Vagina (tissue), 2 donors: ENCODE measurements around the gene SLC39A3. TPM values are rescaled to one million over a fixed set of nuclear protein-coding genes. Genes with fewer than 3 reads are reported as not detected.

Experiments used
- DNase-seq, 2 donors: peaks; one replicate each; pipeline ENCODE4 v3.0.0-alpha.2; 2017; ENCODE audit errors: extremely low spot score in 2 of 2
- H3K27ac ChIP-seq: fragments of 200-600 bp; sonication (generic); one replicate; pipeline ENCODE4 v1.5.1; 2019
- H3K27me3 ChIP-seq: fragments of 200-600 bp; sonication (generic); one replicate; pipeline ENCODE4 v1.5.1; 2019
- H3K36me3 ChIP-seq, 2 donors: fragments of 200-600 bp; sonication (generic); one replicate each; pipeline ENCODE4 v1.5.1; 2017 to 2019
- H3K4me1 ChIP-seq: fragments of 200-600 bp; sonication (generic); one replicate; pipeline ENCODE4 v1.5.1; 2019
- H3K4me3 ChIP-seq, 2 donors: fragments of 200-600 bp; sonication (generic); 1 replicate in 1 of 2; 2 replicates in 1 of 2; pipeline ENCODE4 v1.5.1; 2016 to 2019
- H3K9me3 ChIP-seq: fragments of 200-600 bp; sonication (generic); one replicate; pipeline ENCODE4 v1.5.1; 2019
- POLR2A ChIP-seq, 2 donors: fragments of 450-650 bp; IDR thresholded peaks; one replicate each; pipeline ENCODE4 v1.6.1; 2017; ENCODE audit warnings: antibody characterized with exemption in 2 of 2, mild to moderate bottlenecking in 2 of 2, moderate library complexity in 2 of 2
- POLR2AphosphoS5 ChIP-seq, 2 donors: sonication (generic); formaldehyde crosslinking; IDR thresholded peaks; one replicate each; pipeline ENCODE4 v1.9.0; 2017; ENCODE audit warnings: antibody characterized with exemption in 2 of 2, mild to moderate bottlenecking in 2 of 2, low read depth in 1 of 2; ENCODE audit not compliant: insufficient read depth in 1 of 2
- intact Hi-C: fragments of 100-400 bp; cut with DNase I; formaldehyde crosslinking; loops from one replicate; pipeline ENCODE4 v1.15.1; 2023
- total RNA-seq: library from RNA; depleted of rRNA; stranded (reverse); fragments of >200 nt; gene quantifications from one replicate; pipeline ENCODE4 v1.2.3, GENCODE V29; 2016
- TF ChIP-seq, protein P1 (sequence below), 3 experiments: fragments of 450-650 bp in 2 of 3; fragments of 200-600 bp in 1 of 3; sonication (generic) in 1 of 3; IDR thresholded peaks; one replicate each; pipeline ENCODE4 v1.5.1; 2017 to 2019; ENCODE audit warnings: antibody characterized with exemption in 3 of 3, mild to moderate bottlenecking in 2 of 3, moderate library complexity in 2 of 3

Gene SLC39A3
- total RNA-seq, 1 donor from 2014 or later = 27.7 TPM

GRCh38 chr19:2701361-2702169 is 38.3 kb downstream of the SLC39A3 start:
- Histone ChIP-seq H3K4me1 (peaks cover 13% of the 10 kb centered on the region), H3K27ac (no peak overlapping the region), H3K4me3 (peak overlapping the region; percentile 48 to 70), H3K9me3 (no peaks in the 10 kb centered on the region), H3K36me3 (no peaks in the 10 kb centered on the region), H3K27me3 (no peaks in the 10 kb centered on the region)
- no peak for DNase-seq
- TF ChIP-seq POLR2A (IDR thresholded peaks at IDR 0.05) (no peak), POLR2AphosphoS5 (IDR thresholded peaks at IDR 0.05; ENCODE audit: insufficient read depth in 1 of 2, low read depth in 1 of 2) (no peak)
- TF ChIP-seq, protein P1, sequence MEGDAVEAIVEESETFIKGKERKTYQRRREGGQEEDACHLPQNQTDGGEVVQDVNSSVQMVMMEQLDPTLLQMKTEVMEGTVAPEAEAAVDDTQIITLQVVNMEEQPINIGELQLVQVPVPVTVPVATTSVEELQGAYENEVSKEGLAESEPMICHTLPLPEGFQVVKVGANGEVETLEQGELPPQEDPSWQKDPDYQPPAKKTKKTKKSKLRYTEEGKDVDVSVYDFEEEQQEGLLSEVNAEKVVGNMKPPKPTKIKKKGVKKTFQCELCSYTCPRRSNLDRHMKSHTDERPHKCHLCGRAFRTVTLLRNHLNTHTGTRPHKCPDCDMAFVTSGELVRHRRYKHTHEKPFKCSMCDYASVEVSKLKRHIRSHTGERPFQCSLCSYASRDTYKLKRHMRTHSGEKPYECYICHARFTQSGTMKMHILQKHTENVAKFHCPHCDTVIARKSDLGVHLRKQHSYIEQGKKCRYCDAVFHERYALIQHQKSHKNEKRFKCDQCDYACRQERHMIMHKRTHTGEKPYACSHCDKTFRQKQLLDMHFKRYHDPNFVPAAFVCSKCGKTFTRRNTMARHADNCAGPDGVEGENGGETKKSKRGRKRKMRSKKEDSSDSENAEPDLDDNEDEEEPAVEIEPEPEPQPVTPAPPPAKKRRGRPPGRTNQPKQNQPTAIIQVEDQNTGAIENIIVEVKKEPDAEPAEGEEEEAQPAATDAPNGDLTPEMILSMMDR (IDR thresholded peaks at IDR 0.05) = no peak
- intact Hi-C loops = no loop called here

DNA sequence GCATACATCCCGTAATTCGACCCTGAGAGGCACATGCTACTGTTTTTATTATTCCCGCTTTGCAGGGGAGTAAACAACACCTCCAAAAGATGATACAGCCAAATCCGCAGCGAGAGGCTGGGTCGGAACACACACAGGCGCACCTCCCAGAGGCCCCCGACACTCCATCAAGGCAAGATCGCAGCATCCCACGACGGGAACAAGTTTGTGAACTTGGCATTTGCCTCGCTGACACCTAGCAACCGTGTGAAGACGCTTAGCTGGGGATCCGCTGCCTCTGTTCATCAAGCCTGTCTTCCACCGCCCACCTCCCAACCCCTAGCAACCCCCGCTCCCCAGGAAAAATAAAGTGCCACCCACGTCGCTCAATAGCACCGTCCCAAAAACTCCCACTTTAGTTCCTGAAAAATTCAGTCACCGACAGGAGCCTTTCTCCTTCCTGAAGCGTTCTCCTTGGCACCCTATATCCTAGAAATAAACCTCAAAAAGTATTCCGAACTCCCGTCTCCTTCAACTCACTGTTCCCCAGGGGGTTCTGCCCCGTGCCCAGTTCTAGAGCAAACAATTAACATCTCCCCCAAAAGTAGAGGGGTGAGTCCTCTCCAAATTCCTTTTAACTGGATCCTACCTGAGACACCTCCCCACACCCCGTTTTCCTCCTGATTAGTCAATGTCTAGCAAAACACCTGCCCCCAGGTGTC is 39.0 kb downstream of the SLC39A3 start:
- Histone ChIP-seq H3K4me1 (peaks cover 13% of the 10 kb centered on the region), H3K27ac (no peak overlapping the region), H3K36me3 (no peaks in the 10 kb centered on the region), H3K9me3 (no peaks in the 10 kb centered on the region), H3K27me3 (no peaks in the 10 kb centered on the region), H3K4me3 (no peak overlapping the region)
- intact Hi-C loops = no loop called here
- DNase-seq = no peak
- TF ChIP-seq, protein P1 (IDR thresholded peaks at IDR 0.05) = no peak
- TF ChIP-seq POLR2A (IDR thresholded peaks at IDR 0.05) = no peak
- no peak for TF ChIP-seq POLR2AphosphoS5 (IDR thresholded peaks at IDR 0.05; ENCODE audit: insufficient read depth in 1 of 2, low read depth in 1 of 2)

- H3K4me3 ChIP-seq = no peak overlapping the region
- no peaks in the 10 kb centered on the region for H3K27me3 ChIP-seq
- no peaks in the 10 kb centered on the region for H3K9me3 ChIP-seq
- no peak for DNase-seq
- H3K36me3 ChIP-seq = no peaks in the 10 kb centered on the region
- H3K27ac ChIP-seq = no peak overlapping the region
- TF ChIP-seq POLR2AphosphoS5 (IDR thresholded peaks at IDR 0.05; ENCODE audit: insufficient read depth in 1 of 2, low read depth in 1 of 2) (no peak), POLR2A (IDR thresholded peaks at IDR 0.05) (no peak)
- TF ChIP-seq, protein P1 (IDR thresholded peaks at IDR 0.05) = no peak
- H3K4me1 ChIP-seq = peaks cover 22% of the 10 kb centered on the region
- intact Hi-C loops = no loop called here
These were observed 40.2 kb downstream of the SLC39A3 start for GRCh38 chr19:2699413-2700140.

DNA sequence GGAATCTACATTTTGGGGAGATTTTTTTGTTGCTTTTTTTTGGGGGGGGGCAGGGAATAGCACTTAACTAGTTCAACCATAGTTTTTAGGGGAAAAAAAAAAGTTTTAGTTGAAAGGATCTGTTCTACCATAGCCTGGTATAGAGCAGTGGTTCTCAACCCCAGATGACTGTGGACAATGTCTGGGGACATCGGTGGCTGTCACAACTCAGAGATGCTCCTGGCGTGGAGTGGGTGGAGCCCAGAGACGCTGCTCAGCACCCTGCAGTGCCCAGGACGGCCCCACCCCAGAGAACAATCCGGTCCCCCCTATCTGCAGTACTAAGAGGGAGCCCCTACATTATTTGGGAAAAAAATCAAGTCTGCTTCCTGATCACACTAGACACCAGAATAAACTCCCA is 45.6 kb downstream of the SLC39A3 start:
- no peaks in the 10 kb centered on the region for H3K9me3 ChIP-seq
- DNase-seq = no peak
- no peaks in the 10 kb centered on the region for H3K36me3 ChIP-seq
- H3K27ac ChIP-seq = no peak overlapping the region
- peaks cover 9% of the 10 kb centered on the region for H3K4me1 ChIP-seq
- TF ChIP-seq, protein P1 (IDR thresholded peaks at IDR 0.05) = no peak
- TF ChIP-seq POLR2AphosphoS5 (IDR thresholded peaks at IDR 0.05; ENCODE audit: insufficient read depth in 1 of 2, low read depth in 1 of 2) (no peak), POLR2A (IDR thresholded peaks at IDR 0.05) (no peak)
- no peak overlapping the region for H3K4me3 ChIP-seq
- intact Hi-C loops = no loop called here
- no peaks in the 10 kb centered on the region for H3K27me3 ChIP-seq
